K562 treated with DMSO at 1 percent for 48 hours (cell line): Measurements from ENCODE around the gene STK26. TPM values are rescaled to one million over a fixed set of nuclear protein-coding genes. Genes with fewer than 3 reads are reported as not detected.

ENCODE experiments used
- total RNA-seq: library from RNA; unstranded; fragments of 300-600 nt; gene quantifications from 2 replicates; pipeline ENCODE4 v1.2.3, GENCODE V29; 2022; ENCODE audit warnings: low replicate concordance; ENCODE audit errors: extremely low read depth

Gene STK26
- total RNA-seq: not detected in 2 replicates

DNA sequence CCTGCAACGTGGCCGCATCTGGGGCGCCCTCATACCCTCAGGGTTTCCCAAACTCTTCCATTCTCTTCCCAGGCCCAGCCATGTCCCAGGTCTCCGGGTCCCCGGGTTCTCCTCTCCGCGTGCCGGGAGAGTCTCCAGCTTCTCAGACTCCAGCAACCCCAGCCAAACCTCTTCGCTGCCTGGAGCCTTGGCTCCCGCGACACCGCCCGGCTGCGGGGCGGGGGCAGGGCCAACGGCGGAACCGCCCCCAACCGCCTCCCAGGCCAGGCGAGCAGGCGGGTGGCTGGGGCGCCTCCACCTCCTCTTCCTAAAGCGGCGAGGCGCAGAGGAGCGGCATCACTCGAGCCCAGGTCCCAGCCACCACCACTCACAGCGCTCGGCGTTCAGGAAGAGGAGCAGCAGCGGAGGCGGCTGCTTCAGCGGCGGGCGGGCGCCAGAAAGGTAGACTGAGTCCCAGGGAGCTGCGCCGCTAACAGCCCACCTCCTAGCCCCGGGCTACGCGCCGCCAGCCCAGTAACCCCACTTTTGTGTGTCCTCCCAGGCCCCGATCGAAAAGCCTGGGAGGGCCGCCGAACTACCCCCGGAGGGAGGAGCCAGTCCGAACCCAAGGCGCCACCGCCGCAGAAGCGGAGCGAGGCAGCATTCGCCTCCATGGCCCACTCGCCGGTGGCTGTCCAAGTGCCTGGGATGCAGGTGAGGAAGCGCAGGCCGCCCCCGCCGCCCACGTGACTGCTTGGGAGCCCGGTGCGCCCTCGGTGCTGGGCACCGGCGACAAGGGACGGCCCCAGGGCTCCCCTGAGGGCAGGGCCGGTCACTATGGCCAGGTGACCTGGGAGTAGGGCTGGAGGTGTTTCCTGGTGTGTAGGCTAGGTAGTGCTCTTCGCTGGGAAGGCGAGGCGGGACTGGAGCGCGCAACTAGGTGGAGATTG is at the start of gene STK26:
TSS of gene STK26 (plus strand) at position 336 of the 929 bp plus-strand sequence. CDS start at position 652, 316 bp downstream.

Other genes starting within 250 kb of the STK26 start
- gene FRMD7, start 104.7 kb downstream of the STK26 start, total RNA-seq: not detected in 2 replicates
- not detected in 2 replicates for gene RAP2C, start 196.1 kb downstream of the STK26 start, total RNA-seq